ENCODE measurements around the gene CBLC. TPM values are rescaled to one million over a fixed set of nuclear protein-coding genes. Genes with fewer than 3 reads are reported as not detected.

The CBLC gene
- total RNA-seq, 1 experiment from 2014 or later = 53.6 TPM

GRCh38 chr19:44818466-44819031, 40.9 kb downstream of the CBLC start:
- H3K4me2 ChIP-seq = no peak overlapping the region
- H3F3A ChIP-seq (ENCODE audit: insufficient read depth, low read depth) = peaks cover 23% of the 10 kb centered on the region; the same call in 1 of the 2 replicates
- H3K9me2 ChIP-seq (ENCODE audit: insufficient read depth) = no peaks in the 10 kb centered on the region
- H4K20me1 ChIP-seq (ENCODE audit: insufficient read depth) = peaks cover 10% of the 10 kb centered on the region
- no peaks in the 10 kb centered on the region for H3K4me1 ChIP-seq (replicated peaks; ENCODE audit: insufficient read depth)
- no peak overlapping the region for H2AFZ ChIP-seq
- intact Hi-C loops (cut with micrococcal nuclease; ENCODE audit: unreplicated experiment) = no loop called here
- DNase-seq = no peak
- H3K27me3 ChIP-seq (ENCODE audit: insufficient read depth, low read depth) = no peaks in the 10 kb centered on the region
- TF ChIP-seq EZH2 (IDR thresholded peaks at IDR 0.05; ENCODE audit: low read depth) = no peak
- no peak for TF ChIP-seq CTCF (conservative IDR thresholded peaks at IDR 0.05)
- ChIA-PET CTCF (no interaction called here), POLR2A (ENCODE audit: unreplicated experiment) (no interaction called here)
- no peak overlapping the region for H3K27ac ChIP-seq
- H3K79me2 ChIP-seq (ENCODE audit: low read depth) = no peaks in the 10 kb centered on the region
- BruUV-seq (replicated peaks) = no TSS peak
- 0 out of 2 replicates have a peak, but pooled peaks cover 8% of the 10 kb centered on the region for H3K36me3 ChIP-seq (ENCODE audit: low read depth)
- H3K4me3 ChIP-seq = no peak overlapping the region
- no peaks in the 10 kb centered on the region for H3K9me3 ChIP-seq (ENCODE audit: insufficient read depth, low read depth)

DNA sequence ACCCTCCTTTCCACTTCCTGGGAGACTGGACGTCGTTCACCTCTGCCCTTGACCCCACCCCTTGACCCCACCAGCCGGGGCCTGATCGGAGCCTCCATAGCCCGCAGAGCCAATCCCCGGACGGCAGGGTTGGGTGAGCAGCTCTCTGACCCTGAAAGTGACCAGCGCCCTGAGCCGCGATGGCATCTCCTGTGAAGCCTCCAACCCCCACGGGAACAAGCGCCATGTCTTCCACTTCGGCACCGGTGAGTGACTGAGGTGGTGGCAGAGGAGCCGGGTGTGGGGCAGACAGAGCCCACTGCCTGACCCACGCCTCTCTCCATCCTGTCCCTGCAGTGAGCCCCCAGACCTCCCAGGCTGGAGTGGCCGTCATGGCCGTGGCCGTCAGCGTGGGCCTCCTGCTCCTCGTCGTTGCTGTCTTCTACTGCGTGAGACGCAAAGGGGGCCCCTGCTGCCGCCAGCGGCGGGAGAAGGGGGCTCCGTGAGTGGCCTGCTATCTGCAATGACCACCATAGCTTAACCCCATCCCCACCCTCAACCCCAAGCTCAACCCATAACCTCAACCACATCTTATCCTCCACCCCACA, 41.6 kb downstream of the CBLC start:
- BruUV-seq (replicated peaks) = no TSS peak
- H3K4me3 ChIP-seq = no peak overlapping the region
- H2AFZ ChIP-seq = no peak overlapping the region
- no peaks in the 10 kb centered on the region for H3K9me3 ChIP-seq (ENCODE audit: insufficient read depth, low read depth)
- POLR2A ChIA-PET (ENCODE audit: unreplicated experiment) = no interaction called here
- H3K79me2 ChIP-seq (ENCODE audit: low read depth) = no peaks in the 10 kb centered on the region
- no peak overlapping the region for H3K4me2 ChIP-seq
- H3K4me1 ChIP-seq (replicated peaks; ENCODE audit: insufficient read depth) = no peaks in the 10 kb centered on the region
- DNase-seq = no peak
- intact Hi-C loops (cut with micrococcal nuclease; ENCODE audit: unreplicated experiment) = no loop called here
- no peak overlapping the region for H3K27ac ChIP-seq
- CTCF ChIA-PET = no interaction called here
- no peaks in the 10 kb centered on the region for H3K9me2 ChIP-seq (ENCODE audit: insufficient read depth)
- no peaks in the 10 kb centered on the region for H3K27me3 ChIP-seq (ENCODE audit: insufficient read depth, low read depth)
- no peaks in the 10 kb centered on the region for H3K36me3 ChIP-seq (ENCODE audit: low read depth)
- TF ChIP-seq CTCF (conservative IDR thresholded peaks at IDR 0.05) (no peak), EZH2 (IDR thresholded peaks at IDR 0.05; ENCODE audit: low read depth) (no peak)
- peaks cover 16% of the 10 kb centered on the region; the same call in 1 of the 2 replicates for H3F3A ChIP-seq (ENCODE audit: insufficient read depth, low read depth)
- H4K20me1 ChIP-seq (ENCODE audit: insufficient read depth) = peaks cover 2% of the 10 kb centered on the region; the same call in 1 of the 2 replicates

DNA sequence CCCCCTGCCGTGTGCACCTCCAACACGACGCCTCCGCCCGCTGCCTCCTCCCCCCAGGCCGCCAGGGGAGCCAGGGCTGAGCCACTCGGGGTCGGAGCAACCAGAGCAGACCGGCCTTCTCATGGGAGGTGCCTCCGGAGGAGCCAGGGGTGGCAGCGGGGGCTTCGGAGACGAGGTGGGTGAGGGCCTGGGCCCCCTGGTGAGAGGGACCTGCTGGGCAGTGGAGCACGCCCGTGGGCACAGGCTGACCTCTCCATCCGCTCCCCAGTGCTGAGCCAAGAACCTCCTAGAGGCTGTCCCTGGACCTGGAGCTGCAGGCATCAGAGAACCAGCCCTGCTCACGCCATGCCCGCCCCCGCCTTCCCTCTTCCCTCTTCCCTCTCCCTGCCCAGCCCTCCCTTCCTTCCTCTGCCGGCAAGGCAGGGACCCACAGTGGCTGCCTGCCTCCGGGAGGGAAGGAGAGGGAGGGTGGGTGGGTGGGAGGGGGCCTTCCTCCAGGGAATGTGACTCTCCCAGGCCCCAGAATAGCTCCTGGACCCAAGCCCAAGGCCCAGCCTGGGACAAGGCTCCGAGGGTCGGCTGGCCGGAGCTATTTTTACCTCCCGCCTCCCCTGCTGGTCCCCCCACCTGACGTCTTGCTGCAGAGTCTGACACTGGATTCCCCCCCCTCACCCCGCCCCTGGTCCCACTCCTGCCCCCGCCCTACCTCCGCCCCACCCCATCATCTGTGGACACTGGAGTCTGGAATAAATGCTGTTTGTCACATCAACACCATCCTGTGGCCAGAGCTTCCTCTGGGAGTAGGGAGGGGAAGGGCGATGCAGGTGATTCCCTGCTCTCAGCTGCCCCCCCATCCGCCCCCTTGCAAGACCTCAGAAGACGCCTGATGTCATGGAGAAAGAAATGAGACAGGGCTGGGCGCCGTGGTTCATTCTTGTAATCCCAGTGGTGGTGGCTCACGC, 43.2 kb downstream of the CBLC start:
- peaks cover 12% of the 10 kb centered on the region; the same call in 1 of the 2 replicates for H3F3A ChIP-seq (ENCODE audit: insufficient read depth, low read depth)
- ChIA-PET CTCF (no interaction called here), POLR2A (ENCODE audit: unreplicated experiment) (interaction anchor here (0.6 kb wide), 2 partner anchors 17 to 34 kb away, joined by 3 to 8 read pairs; no protein-coding TSS in a partner anchor)
- no peak for DNase-seq
- intact Hi-C loops (cut with micrococcal nuclease; ENCODE audit: unreplicated experiment) = no loop called here
- no TSS peak for BruUV-seq (replicated peaks)
- H3K9me3 ChIP-seq (ENCODE audit: insufficient read depth, low read depth) = no peaks in the 10 kb centered on the region
- no peaks in the 10 kb centered on the region for H3K79me2 ChIP-seq (ENCODE audit: low read depth)
- H4K20me1 ChIP-seq (ENCODE audit: insufficient read depth) = no peaks in the 10 kb centered on the region; the same call in 1 of the 2 replicates
- no peaks in the 10 kb centered on the region for H3K9me2 ChIP-seq (ENCODE audit: insufficient read depth)
- H3K36me3 ChIP-seq (ENCODE audit: low read depth) = no peaks in the 10 kb centered on the region
- no peak overlapping the region for H3K27ac ChIP-seq
- TF ChIP-seq EZH2 (IDR thresholded peaks at IDR 0.05; ENCODE audit: low read depth) = no peak
- TF ChIP-seq CTCF (conservative IDR thresholded peaks at IDR 0.05) = no peak
- no peak overlapping the region for H2AFZ ChIP-seq
- no peak overlapping the region for H3K4me3 ChIP-seq
- H3K27me3 ChIP-seq (ENCODE audit: insufficient read depth, low read depth) = no peaks in the 10 kb centered on the region
- no peak overlapping the region for H3K4me2 ChIP-seq
- no peaks in the 10 kb centered on the region for H3K4me1 ChIP-seq (replicated peaks; ENCODE audit: insufficient read depth)

Data from PC-9 (cell line).